ENCODE data around the gene STRN4.

STRN4 gene

GRCh38 chr19:46746281-46747057, at the start of gene STRN4:
STRN4 (minus strand) TSS chr19:46746450; CDS start chr19:46746430, 20 bp downstream.
- peak within 1 kb of the TSS; percentile 97 for H3K4me3 ChIP-seq (ENCODE audit: low read length)
- no peak for TF ChIP-seq EZH2 (optimal IDR thresholded peaks at IDR 0.05; ENCODE audit: low read depth, low read length)
- H3K9me2 ChIP-seq (replicated peaks; ENCODE audit: insufficient read depth, low read length): no peaks in the 10 kb centered on the region
- no peaks in the 10 kb centered on the region for H3K36me3 ChIP-seq (replicated peaks; ENCODE audit: insufficient read depth, low read length)
- peak within 1 kb of the TSS; percentile 97 for H3K9ac ChIP-seq (ENCODE audit: low read length)
- H4K20me1 ChIP-seq (ENCODE audit: insufficient read depth, low read length): peaks cover 21% of the 10 kb centered on the region
- no peaks in the 10 kb centered on the region for H3K27me3 ChIP-seq (replicated peaks; ENCODE audit: insufficient read depth, low read length)
- peak within 1 kb of the TSS; percentile 92 for H2AFZ ChIP-seq (ENCODE audit: low read length)
- peaks cover 14% of the 10 kb centered on the region for H3K4me1 ChIP-seq (ENCODE audit: low read length)
- no peaks in the 10 kb centered on the region for H3K9me3 ChIP-seq (replicated peaks; ENCODE audit: insufficient read depth, low read length)
- H3K79me2 ChIP-seq (ENCODE audit: low read length): peaks cover 54% of the 10 kb centered on the region
- peak within 1 kb of the TSS; percentile 96 for H3K4me2 ChIP-seq (ENCODE audit: low read depth, low read length)
- H3K27ac ChIP-seq (ENCODE audit: low read length): peak within 1 kb of the TSS; percentile 56; the same call in 1 of the 2 replicates
- H3F3A ChIP-seq (ENCODE audit: insufficient read depth, low read length): no peaks in the 10 kb centered on the region
- DNase-seq: peak; percentile 64

GRCh38 chr19:46791944-46792343, 45.7 kb upstream of the STRN4 start:
- no peak for TF ChIP-seq EZH2phosphoT487 (IDR thresholded peaks at IDR 0.05; ENCODE audit: low read length)
- no peaks in the 10 kb centered on the region for H3K27me3 ChIP-seq (replicated peaks; ENCODE audit: insufficient read depth, low read length)
- peaks cover 9% of the 10 kb centered on the region for H3F3A ChIP-seq (ENCODE audit: insufficient read depth, low read length)
- peaks cover 15% of the 10 kb centered on the region for H3K79me2 ChIP-seq (ENCODE audit: low read length)
- no peaks in the 10 kb centered on the region for H3K9me3 ChIP-seq (replicated peaks; ENCODE audit: insufficient read depth, low read length)
- DNase-seq: no peak
- no peaks in the 10 kb centered on the region for H4K20me1 ChIP-seq (ENCODE audit: insufficient read depth, low read length)
- H3K4me3 ChIP-seq (ENCODE audit: low read length): no peak overlapping the region
- no peaks in the 10 kb centered on the region for H3K36me3 ChIP-seq (replicated peaks; ENCODE audit: insufficient read depth, low read length)
- H2AFZ ChIP-seq (ENCODE audit: low read length): no peak overlapping the region
- H3K9ac ChIP-seq (ENCODE audit: low read length): no peak overlapping the region
- H3K4me2 ChIP-seq (ENCODE audit: low read depth, low read length): no peak overlapping the region
- no peak overlapping the region for H3K27ac ChIP-seq (ENCODE audit: low read length)
- no peaks in the 10 kb centered on the region for H3K4me1 ChIP-seq (ENCODE audit: low read length)
- H3K9me2 ChIP-seq (replicated peaks; ENCODE audit: insufficient read depth, low read length): no peaks in the 10 kb centered on the region

- no peak for TF ChIP-seq EZH2 (optimal IDR thresholded peaks at IDR 0.05; ENCODE audit: low read depth, low read length)
- TF ChIP-seq EZH2phosphoT487 (IDR thresholded peaks at IDR 0.05; ENCODE audit: low read length): no peak
- no peak for TF ChIP-seq CTCF (IDR thresholded peaks at IDR 0.05; ENCODE audit: low read length)
- Histone ChIP-seq H3K79me2 (ENCODE audit: low read length) (peaks cover 41% of the 10 kb centered on the region), H2AFZ (ENCODE audit: low read length) (no peak overlapping the region), H3K4me1 (ENCODE audit: low read length) (0 out of 2 replicates have a peak, but pooled peaks cover 2% of the 10 kb centered on the region), H3K27ac (ENCODE audit: low read length) (no peak overlapping the region), H3K4me3 (ENCODE audit: low read length) (no peak overlapping the region), H3K9me3 (replicated peaks; ENCODE audit: insufficient read depth, low read length) (no peaks in the 10 kb centered on the region), H3K36me3 (replicated peaks; ENCODE audit: insufficient read depth, low read length) (0 out of 2 replicates have a peak, but pooled peaks cover under 1% of the 10 kb centered on the region), H3K9ac (ENCODE audit: low read length) (no peak overlapping the region), H3K9me2 (replicated peaks; ENCODE audit: insufficient read depth, low read length) (no peaks in the 10 kb centered on the region), H4K20me1 (ENCODE audit: insufficient read depth, low read length) (peaks cover 2% of the 10 kb centered on the region; the same call in 1 of the 2 replicates), H3K4me2 (ENCODE audit: low read depth, low read length) (no peak overlapping the region), H3F3A (ENCODE audit: insufficient read depth, low read length) (peaks cover 34% of the 10 kb centered on the region), H3K27me3 (replicated peaks; ENCODE audit: insufficient read depth, low read length) (no peaks in the 10 kb centered on the region)
- DNase-seq: no peak
Observed at GRCh38 chr19:46789371-46789770, 43.1 kb upstream of the STRN4 start.

GRCh38 chr19:46788968-46789338, 42.7 kb upstream of the STRN4 start:
- H3K9ac ChIP-seq (ENCODE audit: low read length): no peak overlapping the region

More at GRCh38 chr19:46788968-46789338, 42.7 kb upstream of the STRN4 start:
- Histone ChIP-seq H3K27ac (ENCODE audit: low read length) (no peak overlapping the region), H4K20me1 (ENCODE audit: insufficient read depth, low read length) (peaks cover 6% of the 10 kb centered on the region; the same call in 1 of the 2 replicates), H3K9me2 (replicated peaks; ENCODE audit: insufficient read depth, low read length) (no peaks in the 10 kb centered on the region), H3K4me2 (ENCODE audit: low read depth, low read length) (peak overlapping the region; percentile 42; the same call in 1 of the 2 replicates), H3F3A (ENCODE audit: insufficient read depth, low read length) (peaks cover 36% of the 10 kb centered on the region), H3K9me3 (replicated peaks; ENCODE audit: insufficient read depth, low read length) (no peaks in the 10 kb centered on the region), H3K79me2 (ENCODE audit: low read length) (peaks cover 45% of the 10 kb centered on the region), H3K36me3 (replicated peaks; ENCODE audit: insufficient read depth, low read length) (0 out of 2 replicates have a peak, but pooled peaks cover 4% of the 10 kb centered on the region), H2AFZ (ENCODE audit: low read length) (peak overlapping the region; percentile 47; the same call in 1 of the 2 replicates), H3K4me1 (ENCODE audit: low read length) (peaks cover 6% of the 10 kb centered on the region; the same call in 1 of the 2 replicates), H3K27me3 (replicated peaks; ENCODE audit: insufficient read depth, low read length) (no peaks in the 10 kb centered on the region), H3K4me3 (ENCODE audit: low read length) (no peak overlapping the region)
- no peak for TF ChIP-seq EZH2 (optimal IDR thresholded peaks at IDR 0.05; ENCODE audit: low read depth, low read length)
- no peak for TF ChIP-seq EZH2phosphoT487 (IDR thresholded peaks at IDR 0.05; ENCODE audit: low read length)
- no peak for TF ChIP-seq CTCF (IDR thresholded peaks at IDR 0.05; ENCODE audit: low read length)
- no peak for DNase-seq

Measured in MM.1S (cell line).